Uterus (tissue), 4 donors: Measurements from ENCODE around the gene KLK15. TPM values are rescaled to one million over a fixed set of nuclear protein-coding genes. Genes with fewer than 3 reads are reported as not detected.

Experiments used
- DNase-seq, 2 donors: peaks; one replicate each; pipeline ENCODE4 v3.0.0-alpha.2; 2019 to 2020
- H3K27ac ChIP-seq, 2 donors: fragments of 200-600 bp; sonication (generic); 1 replicate in 1 of 2; 2 replicates in 1 of 2; pipeline ENCODE4 v1.5.1; 2016 to 2018
- H3K27me3 ChIP-seq, 2 donors: fragments of 200-600 bp; sonication (generic); one replicate each; pipeline ENCODE4 v1.5.1; 2018 to 2019; ENCODE audit warnings: control low read depth in 1 of 2
- H3K36me3 ChIP-seq, 2 donors: fragments of 200-600 bp; sonication (generic); one replicate each; pipeline ENCODE4 v1.5.1; 2019; ENCODE audit warnings: control low read depth in 1 of 2
- H3K4me1 ChIP-seq, 2 donors: fragments of 200-600 bp; sonication (generic); one replicate each; pipeline ENCODE4 v1.5.1; 2018 to 2019; ENCODE audit warnings: control low read depth in 1 of 2
- H3K4me3 ChIP-seq, 2 donors: fragments of 200-600 bp; sonication (generic); 1 replicate in 1 of 2; 2 replicates in 1 of 2; pipeline ENCODE4 v1.5.1; 2018 to 2019; ENCODE audit warnings: mild to moderate bottlenecking in 1 of 2
- H3K9me3 ChIP-seq, 2 donors: fragments of 200-600 bp; sonication (generic); one replicate each; pipeline ENCODE4 v1.5.1; 2019; ENCODE audit warnings: control low read depth in 1 of 2
- POLR2A ChIP-seq, 2 donors: fragments of 450-650 bp; IDR thresholded peaks; one replicate each; pipeline ENCODE4 v1.6.1; 2016; ENCODE audit warnings: antibody characterized with exemption in 2 of 2, mild to moderate bottlenecking in 1 of 2, moderate library complexity in 1 of 2
- intact Hi-C: fragments of 100-400 bp; cut with DNase I; formaldehyde crosslinking; loops from one replicate; pipeline ENCODE4 v1.15.1; 2023; ENCODE audit warnings: low total_unique reads
- total RNA-seq, 4 donors: library from RNA; depleted of rRNA in 3 of 4; stranded (reverse); fragments of >200 nt in 3 of 4; gene quantifications; one replicate each; pipeline versions ENCODE4 v1.1.0 to v1.2.4, GENCODE V29; 2014 to 2023
- TF ChIP-seq, protein P1 (sequence below), 4 experiments: fragments of 200-600 bp in 2 of 4; fragments of 450-650 bp in 2 of 4; sonication (generic) in 2 of 4; IDR thresholded peaks; one replicate each; pipeline ENCODE4 v1.5.1; 2016 to 2019; ENCODE audit warnings: antibody characterized with exemption in 4 of 4, mild to moderate bottlenecking in 2 of 4, moderate library complexity in 1 of 4
- donor health status: DM: yes; HTN: yes; CAD: no.

Gene KLK15
- total RNA-seq, 4 donors from 2014 or later = not detected

DNA sequence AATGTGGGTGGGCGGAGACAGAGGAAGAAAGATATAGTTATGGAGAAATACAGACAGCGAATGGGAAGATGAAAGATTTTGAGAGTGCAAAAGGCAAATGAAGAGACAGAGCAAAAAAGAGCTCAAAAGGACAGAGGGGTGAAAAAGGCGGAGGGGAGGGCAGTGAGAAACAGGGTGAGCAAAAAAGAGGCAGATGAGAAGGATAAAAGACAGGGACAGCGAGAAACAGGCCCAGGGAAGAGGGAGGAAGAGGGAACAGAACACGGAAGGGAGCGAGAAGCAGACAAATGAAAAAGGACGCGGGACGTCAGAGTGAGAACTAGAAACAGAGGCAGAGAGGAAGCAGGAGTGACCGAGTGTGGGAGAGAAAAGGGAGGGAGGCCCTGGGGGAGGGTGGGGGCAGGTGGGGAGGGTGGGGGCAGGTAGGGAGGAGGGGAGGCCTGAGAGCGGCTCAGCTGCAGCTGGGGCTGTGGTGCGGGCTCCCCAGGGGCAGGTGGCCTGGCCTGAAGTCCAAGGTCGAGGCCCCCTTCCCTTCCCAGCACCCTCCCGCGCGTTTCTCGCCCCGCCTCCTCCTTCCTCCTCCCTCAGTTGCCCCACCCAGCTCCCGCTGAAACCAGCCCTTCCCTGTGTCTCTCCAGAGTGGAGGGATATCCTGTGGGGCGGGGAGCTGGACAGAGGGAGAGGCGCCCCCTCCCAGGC, 12.7 kb downstream of the KLK15 start:
- TF ChIP-seq, protein P1, sequence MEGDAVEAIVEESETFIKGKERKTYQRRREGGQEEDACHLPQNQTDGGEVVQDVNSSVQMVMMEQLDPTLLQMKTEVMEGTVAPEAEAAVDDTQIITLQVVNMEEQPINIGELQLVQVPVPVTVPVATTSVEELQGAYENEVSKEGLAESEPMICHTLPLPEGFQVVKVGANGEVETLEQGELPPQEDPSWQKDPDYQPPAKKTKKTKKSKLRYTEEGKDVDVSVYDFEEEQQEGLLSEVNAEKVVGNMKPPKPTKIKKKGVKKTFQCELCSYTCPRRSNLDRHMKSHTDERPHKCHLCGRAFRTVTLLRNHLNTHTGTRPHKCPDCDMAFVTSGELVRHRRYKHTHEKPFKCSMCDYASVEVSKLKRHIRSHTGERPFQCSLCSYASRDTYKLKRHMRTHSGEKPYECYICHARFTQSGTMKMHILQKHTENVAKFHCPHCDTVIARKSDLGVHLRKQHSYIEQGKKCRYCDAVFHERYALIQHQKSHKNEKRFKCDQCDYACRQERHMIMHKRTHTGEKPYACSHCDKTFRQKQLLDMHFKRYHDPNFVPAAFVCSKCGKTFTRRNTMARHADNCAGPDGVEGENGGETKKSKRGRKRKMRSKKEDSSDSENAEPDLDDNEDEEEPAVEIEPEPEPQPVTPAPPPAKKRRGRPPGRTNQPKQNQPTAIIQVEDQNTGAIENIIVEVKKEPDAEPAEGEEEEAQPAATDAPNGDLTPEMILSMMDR (IDR thresholded peaks at IDR 0.05) = no peak
- no peak for TF ChIP-seq POLR2A (IDR thresholded peaks at IDR 0.05)
- no peak for DNase-seq
- no peaks in the 10 kb centered on the region for H3K9me3 ChIP-seq
- H3K27me3 ChIP-seq = peaks cover 0 to 25% of the 10 kb centered on the region in 2 donors
- no peak overlapping the region for H3K27ac ChIP-seq
- H3K4me1 ChIP-seq = no peaks in the 10 kb centered on the region
- intact Hi-C loops = no loop called here
- no peak overlapping the region for H3K4me3 ChIP-seq
- H3K36me3 ChIP-seq = no peaks in the 10 kb centered on the region

DNA sequence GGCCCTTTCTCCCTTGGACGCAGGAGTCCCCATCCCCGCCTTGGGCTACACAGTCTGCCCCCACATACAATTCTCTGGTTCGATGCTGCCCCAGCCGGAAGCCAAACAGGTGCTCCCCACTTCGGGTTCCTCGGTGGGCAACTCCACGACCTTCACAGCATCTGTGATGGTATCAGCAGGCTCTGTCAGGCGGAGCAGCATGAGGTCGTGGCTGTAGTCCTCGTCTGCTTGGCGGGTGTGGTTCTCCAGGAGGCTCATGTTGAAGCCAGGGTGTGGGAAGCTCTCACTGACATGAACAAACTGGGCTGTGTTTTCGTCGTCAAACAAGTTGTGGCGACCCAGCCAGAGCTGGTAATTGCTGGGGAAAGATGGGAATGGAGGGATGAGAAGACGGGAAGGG, 13.3 kb downstream of the KLK15 start:
- H3K4me3 ChIP-seq = no peak overlapping the region
- no peaks in the 10 kb centered on the region for H3K4me1 ChIP-seq
- no peak for TF ChIP-seq POLR2A (IDR thresholded peaks at IDR 0.05)
- TF ChIP-seq, protein P1 (IDR thresholded peaks at IDR 0.05) = no peak
- H3K27ac ChIP-seq = no peak overlapping the region
- peaks cover 0 to 25% of the 10 kb centered on the region in 2 donors for H3K27me3 ChIP-seq
- H3K36me3 ChIP-seq = no peaks in the 10 kb centered on the region
- no peak for DNase-seq
- H3K9me3 ChIP-seq = no peaks in the 10 kb centered on the region
- intact Hi-C loops = no loop called here

DNA sequence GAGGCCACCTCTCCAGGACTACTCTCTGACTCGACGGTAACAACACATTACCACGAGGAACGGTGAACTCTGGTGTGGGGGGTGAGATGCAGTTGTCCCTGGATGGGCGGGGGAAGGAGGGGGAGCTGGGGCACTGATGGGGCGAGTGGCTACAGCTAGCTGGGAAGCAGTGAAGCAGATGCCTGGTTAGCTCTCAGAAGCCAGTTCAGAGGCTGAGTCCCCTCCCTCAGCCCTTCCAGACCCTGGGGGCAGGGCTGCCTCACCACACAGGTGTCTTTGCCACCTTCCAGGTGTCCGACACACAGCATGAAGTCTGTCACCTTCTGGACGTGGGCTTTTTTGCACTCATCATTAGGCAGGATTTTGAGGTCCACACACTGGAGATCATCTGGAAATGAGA, 13.7 kb downstream of the KLK15 start:
- intact Hi-C loops = no loop called here
- Histone ChIP-seq H3K36me3 (no peaks in the 10 kb centered on the region), H3K4me3 (no peak overlapping the region), H3K27ac (no peak overlapping the region), H3K4me1 (no peaks in the 10 kb centered on the region), H3K9me3 (no peaks in the 10 kb centered on the region), H3K27me3 (peaks cover 0 to 25% of the 10 kb centered on the region in 2 donors)
- TF ChIP-seq, protein P1 (IDR thresholded peaks at IDR 0.05) = no peak
- no peak for TF ChIP-seq POLR2A (IDR thresholded peaks at IDR 0.05)
- no peak for DNase-seq

DNA sequence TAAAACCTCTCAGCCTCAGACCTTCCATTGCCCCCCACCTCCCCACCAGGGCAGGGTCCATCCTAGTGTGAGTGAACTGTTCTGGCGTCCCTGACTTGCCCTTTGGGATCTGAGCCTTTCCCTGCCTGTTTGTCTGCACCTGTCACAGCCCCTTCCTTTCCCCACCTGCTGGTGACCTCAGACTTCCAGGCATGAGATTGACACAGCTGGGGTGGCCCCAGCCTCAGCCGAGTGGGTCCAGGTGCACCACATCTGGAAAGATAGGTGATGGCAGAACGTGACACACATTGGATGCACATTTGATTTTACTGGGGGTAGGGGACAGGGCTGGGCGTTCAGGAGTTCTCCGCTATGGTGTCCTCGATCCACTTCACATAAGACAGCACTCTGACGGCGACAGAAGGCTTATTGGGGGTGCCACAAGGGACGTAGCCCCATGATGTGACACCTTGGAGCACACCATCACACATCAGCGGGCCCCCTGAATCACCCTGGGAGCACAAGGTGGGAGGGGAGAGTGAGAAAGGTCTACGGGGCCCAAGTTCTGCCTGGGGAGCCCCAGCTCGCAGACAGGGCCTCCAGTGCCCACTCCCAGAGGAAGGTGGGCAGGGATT, 14.4 kb downstream of the KLK15 start:
- H3K4me1 ChIP-seq = no peaks in the 10 kb centered on the region
- no peaks in the 10 kb centered on the region for H3K9me3 ChIP-seq
- DNase-seq = no peak
- peaks cover 0 to 25% of the 10 kb centered on the region in 2 donors for H3K27me3 ChIP-seq
- intact Hi-C loops = no loop called here
- no peak overlapping the region for H3K4me3 ChIP-seq
- TF ChIP-seq, protein P1 (IDR thresholded peaks at IDR 0.05) = no peak
- no peak for TF ChIP-seq POLR2A (IDR thresholded peaks at IDR 0.05)
- no peak overlapping the region for H3K27ac ChIP-seq
- H3K36me3 ChIP-seq = no peaks in the 10 kb centered on the region
